Endothelial cell of umbilical vein (primary cell): ENCODE results near the gene MPHOSPH8.

Source experiments
- CTCF ChIP-seq, 2 donors: IDR thresholded peaks; 1 replicate in 1 of 2; 2 replicates in 1 of 2; pipeline ENCODE4 v1.5.1; 2011; ENCODE audit warnings: low read length in 2 of 2, mild to moderate bottlenecking in 2 of 2, moderate library complexity in 2 of 2, control low read depth in 1 of 2, inconsistent platforms in 1 of 2, low read depth in 1 of 2; ENCODE audit not compliant: insufficient read depth in 1 of 2; ENCODE audit errors: extremely low read depth in 1 of 2
- EZH2 ChIP-seq: IDR thresholded peaks from 2 replicates; pipeline ENCODE4 v1.6.1; 2012; ENCODE audit warnings: borderline replicate concordance, low read depth, mild to moderate bottlenecking, moderate library complexity, low read length, inconsistent platforms; ENCODE audit not compliant: severe bottlenecking
- FOS ChIP-seq: IDR thresholded peaks from 2 replicates; pipeline ENCODE4 v1.6.1; 2011; ENCODE audit warnings: mild to moderate bottlenecking, low read length, moderate library complexity, borderline replicate concordance; ENCODE audit not compliant: insufficient read depth
- GATA2 ChIP-seq: IDR thresholded peaks from 2 replicates; pipeline ENCODE4 v1.7.0; 2011; ENCODE audit warnings: low read depth, mild to moderate bottlenecking, moderate library complexity, mixed read lengths, low read length; ENCODE audit not compliant: insufficient read length, insufficient read depth
- JUN ChIP-seq: IDR thresholded peaks from 2 replicates; pipeline ENCODE4 v1.6.1; 2011; ENCODE audit warnings: borderline replicate concordance, low read depth; ENCODE audit not compliant: insufficient read length, insufficient read depth
- MAX ChIP-seq: IDR thresholded peaks from 2 replicates; pipeline ENCODE4 v1.6.1; 2011; ENCODE audit not compliant: insufficient read depth, insufficient read length
- MYC ChIP-seq: IDR thresholded peaks from one replicate; pipeline ENCODE4 v1.6.1; 2011; ENCODE audit warnings: mild to moderate bottlenecking, low read depth, low read length
- POLR2A ChIP-seq: IDR thresholded peaks from 2 replicates; pipeline ENCODE4 v1.6.1; 2012; ENCODE audit warnings: low read depth, mild to moderate bottlenecking, control low read depth, low read length
- POLR2AphosphoS5 ChIP-seq: IDR thresholded peaks from 2 replicates; pipeline ENCODE4 v1.6.1; 2012; ENCODE audit warnings: low read depth, mild to moderate bottlenecking, control low read depth, low read length, moderate library complexity; ENCODE audit not compliant: insufficient read depth

DNA sequence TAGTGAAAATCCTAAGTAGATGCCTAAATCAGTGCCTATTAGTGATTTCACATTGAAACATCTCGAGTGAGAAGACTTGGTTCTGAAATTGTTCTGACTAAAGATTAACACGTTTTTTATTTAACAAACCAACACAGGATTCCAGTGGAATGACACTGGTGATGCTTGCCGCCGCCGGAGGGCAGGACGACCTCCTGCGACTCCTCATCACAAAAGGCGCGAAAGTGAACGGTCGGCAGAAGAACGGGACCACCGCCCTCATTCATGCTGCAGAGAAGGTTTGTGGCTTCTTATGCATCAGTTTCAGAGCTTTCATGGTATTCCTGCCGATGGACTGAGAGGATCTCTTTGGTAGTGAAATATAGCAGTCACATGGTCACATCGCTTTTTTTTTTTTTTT is 28.1 kb downstream of the MPHOSPH8 start:
- no peak for TF ChIP-seq CTCF (IDR thresholded peaks at IDR 0.05; ENCODE audit: extremely low read depth in 1 of 2, insufficient read depth in 1 of 2, low read depth in 1 of 2, low read length in 2 of 2)
- no peak for TF ChIP-seq FOS
- TF ChIP-seq MAX, result no peak
- TF ChIP-seq POLR2A, result no peak
- no peak for TF ChIP-seq JUN
- no peak for TF ChIP-seq EZH2
- no peak for TF ChIP-seq MYC
- TF ChIP-seq POLR2AphosphoS5, result no peak
- TF ChIP-seq GATA2, result no peak
